Lower leg skin (tissue), 4 donors: Measurements from ENCODE around the gene IL12B. TPM values are rescaled to one million over a fixed set of nuclear protein-coding genes. Genes with fewer than 3 reads are reported as not detected.
"Not testable (repeated sequence)": the region's sequence is repeated elsewhere in the genome, so short reads cannot be mapped to it uniquely, and the experiment has no call there.

Experiments
- DNase-seq, 2 donors: peaks; one replicate each; pipeline ENCODE4 v3.0.0-alpha.2; 2019; ENCODE audit warnings: low spot score in 2 of 2
- H3K4me3 ChIP-seq: fragments of 200-600 bp; sonication (generic); 2 replicates; pipeline ENCODE4 v1.5.1; 2017; ENCODE audit warnings: mild to moderate bottlenecking, low read depth; ENCODE audit not compliant: poor library complexity, severe bottlenecking
- CTCF ChIP-seq, 3 donors: fragments of 450-650 bp; IDR thresholded peaks; one replicate each; pipeline ENCODE4 v1.5.1; 2016; ENCODE audit warnings: antibody characterized with exemption in 3 of 3, mild to moderate bottlenecking in 3 of 3, moderate library complexity in 2 of 3
- POLR2A ChIP-seq, 2 donors: fragments of 450-650 bp; IDR thresholded peaks; one replicate each; pipeline ENCODE4 v1.6.1; 2016 to 2017; ENCODE audit warnings: antibody characterized with exemption in 2 of 2, mild to moderate bottlenecking in 1 of 2, moderate library complexity in 1 of 2
- WGBS, 2 donors: methylation state at CpG; one replicate each; pipeline ENCODE4 v1.1.5; 2018; 5-methylcytosine and 5-hydroxymethylcytosine counted together
- intact Hi-C: fragments of 100-400 bp; cut with DNase I; formaldehyde crosslinking; loops from one replicate; pipeline ENCODE4 v1.15.0; 2023; ENCODE audit warnings: low total_unique reads
- total RNA-seq, 4 donors: library from RNA; depleted of rRNA; stranded (reverse); fragments of >200 nt; gene quantifications; one replicate each; pipeline ENCODE4 v1.1.0, GENCODE V29; 2016

Gene IL12B
- total RNA-seq, 4 donors from 2014 or later: not detected

GRCh38 chr5:159309689-159310433 lies 20.4 kb downstream of the IL12B start:
- no peak for DNase-seq
- TF ChIP-seq POLR2A (IDR thresholded peaks at IDR 0.05) (no peak), CTCF (IDR thresholded peaks at IDR 0.05) (no peak)
- intact Hi-C loops: loop anchor here (10.0 kb wide), 1 partner anchor 155 kb away; no protein-coding TSS in a partner anchor
- H3K4me3 ChIP-seq: no peak overlapping the region
- 82 to 90% methylated on average over 8 of the region's 8 CpGs for whole genome bisulfite sequencing, 2 donors

GRCh38 chr5:159304961-159305595 lies 25.2 kb downstream of the IL12B start:
- no peak for DNase-seq
- H3K4me3 ChIP-seq: no peak overlapping the region
- no peak for TF ChIP-seq CTCF (IDR thresholded peaks at IDR 0.05)
- TF ChIP-seq POLR2A (IDR thresholded peaks at IDR 0.05): no peak
- 58 to 60% methylated on average over 5 of the region's 5 CpGs for WGBS, 2 donors
- intact Hi-C loops: no loop called here

- no peak for DNase-seq
- intact Hi-C loops: no loop called here
- no peak overlapping the region for H3K4me3 ChIP-seq
- 94 to 95% methylated on average over 4 of the region's 4 CpGs for WGBS, 2 donors
- no peak for TF ChIP-seq POLR2A (IDR thresholded peaks at IDR 0.05)
- no peak for TF ChIP-seq CTCF (IDR thresholded peaks at IDR 0.05)
Observed at GRCh38 chr5:159303286-159303685, 27.0 kb downstream of the IL12B start.

GRCh38 chr5:159301929-159302860 lies 28.1 kb downstream of the IL12B start:
- DNase-seq, intact Hi-C loops, H3K4me3 ChIP-seq: not testable (repeated sequence)
- 89 to 90% methylated on average over 13 of the region's 13 CpGs for WGBS, 2 donors

- WGBS, 2 donors: 82 to 83% methylated on average over 3 of the region's 3 CpGs
- no peak for DNase-seq
- H3K4me3 ChIP-seq: no peak overlapping the region
- TF ChIP-seq CTCF (IDR thresholded peaks at IDR 0.05) (no peak), POLR2A (IDR thresholded peaks at IDR 0.05) (no peak)
- intact Hi-C loops: no loop called here
Observed at GRCh38 chr5:159301466-159301865, 28.8 kb downstream of the IL12B start.

- 88 to 93% methylated on average over 5 of the region's 5 CpGs for WGBS, 2 donors
Observed at GRCh38 chr5:159297300-159297699, 33.0 kb downstream of the IL12B start.

More at GRCh38 chr5:159297300-159297699, 33.0 kb downstream of the IL12B start:
- H3K4me3 ChIP-seq, intact Hi-C loops, DNase-seq: not testable (repeated sequence)
